ENCODE data around the gene SCYL1. TPM values are rescaled to one million over a fixed set of nuclear protein-coding genes. Genes with fewer than 3 reads are reported as not detected.

SCYL1 gene
- total and polyA plus RNA-seq, 2 of the 4 experiments (the other 2 are of a cell fraction), result 96.4 to 150 TPM

DNA sequence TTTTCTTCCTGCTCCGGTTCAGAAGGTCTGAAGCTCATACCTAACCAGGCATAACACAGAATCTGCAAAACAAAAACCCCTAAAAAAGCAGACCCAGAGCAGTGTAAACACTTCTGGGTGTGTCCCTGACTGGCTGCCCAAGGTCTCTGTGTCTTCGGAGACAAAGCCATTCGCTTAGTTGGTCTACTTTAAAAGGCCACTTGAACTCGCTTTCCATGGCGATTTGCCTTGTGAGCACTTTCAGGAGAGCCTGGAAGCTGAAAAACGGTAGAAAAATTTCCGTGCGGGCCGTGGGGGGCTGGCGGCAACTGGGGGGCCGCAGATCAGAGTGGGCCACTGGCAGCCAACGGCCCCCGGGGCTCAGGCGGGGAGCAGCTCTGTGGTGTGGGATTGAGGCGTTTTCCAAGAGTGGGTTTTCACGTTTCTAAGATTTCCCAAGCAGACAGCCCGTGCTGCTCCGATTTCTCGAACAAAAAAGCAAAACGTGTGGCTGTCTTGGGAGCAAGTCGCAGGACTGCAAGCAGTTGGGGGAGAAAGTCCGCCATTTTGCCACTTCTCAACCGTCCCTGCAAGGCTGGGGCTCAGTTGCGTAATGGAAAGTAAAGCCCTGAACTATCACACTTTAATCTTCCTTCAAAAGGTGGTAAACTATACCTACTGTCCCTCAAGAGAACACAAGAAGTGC is 26.7 kb upstream of the SCYL1 start:
- ChIA-PET CTCF (interaction anchor here (1.2 to 2.6 kb wide), 3 partner anchors 19 to 79 kb away, joined by 6 to 12 read pairs (median 8); no protein-coding TSS in a partner anchor), POLR2A (ENCODE audit: unreplicated experiment) (interaction anchor here (0.5 to 14.2 kb wide), 30 partner anchors 8 to 202 kb away, joined by 3 to 494 read pairs (median 7); partner anchors contain the start of genes DPF2, FRMD8, NEAT1 and SCYL1)
- peak overlapping the region; percentile 100 for H3K14ac ChIP-seq (replicated peaks; ENCODE audit: low read depth, low read length)
- peak overlapping the region; percentile 92 for H2BK20ac ChIP-seq (ENCODE audit: low read depth, low read length)
- in situ Hi-C loops (cut with MboI; ENCODE audit: low sequenced_read_pairs) (no loop called here), dilution Hi-C loops (cut with HindIII; ENCODE audit: low sequenced_read_pairs, unreplicated experiment) (no loop called here), intact Hi-C loops (cut with micrococcal nuclease) (loop anchor here (2.0 kb wide), 2 partner anchors 49 to 77 kb away; no protein-coding TSS in a partner anchor)
- H3K79me1 ChIP-seq (ENCODE audit: low read depth in 1 of 2, low read length in 2 of 2), result peaks cover 0 to 18% of the 10 kb centered on the region in 2 experiments; a peak in 3 of 4 replicates
- ATAC-seq (ENCODE audit: low read depth) (no peak), DNase-seq (peak; percentile 68)
- peak overlapping the region; percentile 100 for H2AK9ac ChIP-seq (replicated peaks; ENCODE audit: low read depth, low read length, poor library complexity)
- peak overlapping the region; percentile 72 for H3K4me3 ChIP-seq (ENCODE audit: insufficient read depth, low read depth, low read length)
- peak overlapping the region; percentile 100 for H4K5ac ChIP-seq (ENCODE audit: low read depth, low read length)
- peak overlapping the region; percentile 66 for H2AFZ ChIP-seq (replicated peaks; ENCODE audit: low read length, poor library complexity)
- no peaks in the 10 kb centered on the region for H3K9me3 ChIP-seq (ENCODE audit: control insufficient read depth, insufficient read depth, low read length)
- H3K23ac ChIP-seq (ENCODE audit: low read depth, low read length), result peak overlapping the region; percentile 100
- no peaks in the 10 kb centered on the region for H3K9me1 ChIP-seq (ENCODE audit: insufficient read depth, low read length)
- H2BK15ac ChIP-seq (ENCODE audit: low read depth, low read length), result peak overlapping the region; percentile 71; the same call in 2 of the 3 replicates
- peak overlapping the region; percentile 92 to 96 for H4K8ac ChIP-seq (ENCODE audit: low read depth in 2 of 2, low read length in 2 of 2)
- 0% methylated on average over 11 of the region's 24 CpGs; no CpG with 5 or more reads in 1 of the 2 experiments for WGBS, 2 experiments (ENCODE audit: extremely low coverage in 2 of 2, insufficient read length in 1 of 2)
- peaks cover 8% of the 10 kb centered on the region for H3K4me1 ChIP-seq (ENCODE audit: control insufficient read depth, insufficient read depth, low read length)
- peak overlapping the region; percentile 96 for H2BK120ac ChIP-seq (ENCODE audit: low read depth, low read length)
- peak overlapping the region; percentile 96 for H2BK5ac ChIP-seq (ENCODE audit: low read depth, low read length, poor library complexity, severe bottlenecking)
- peaks cover 16% of the 10 kb centered on the region for H3K36me3 ChIP-seq (ENCODE audit: control insufficient read depth, insufficient read depth, low read length)
- peaks cover 37% of the 10 kb centered on the region for H4K20me1 ChIP-seq (ENCODE audit: insufficient read depth, low read length)
- H4K91ac ChIP-seq (ENCODE audit: insufficient read depth, low read depth, low read length), result peak overlapping the region; percentile 100
- H3K56ac ChIP-seq (ENCODE audit: extremely low read depth, insufficient read depth, low read length), result peak overlapping the region; percentile 100
- no TSS peak for BruUV-seq (replicated peaks)
- TF ChIP-seq MAZ (IDR thresholded peaks at IDR 0.05; ENCODE audit: borderline replicate concordance, low read depth, low read length) (no peak), BHLHE40 (IDR thresholded peaks at IDR 0.05; ENCODE audit: low read depth, low read length) (no peak), CEBPB (IDR thresholded peaks at IDR 0.05; ENCODE audit: low read depth, low read length) (no peak), FOS (IDR thresholded peaks at IDR 0.05; ENCODE audit: low read depth, low read length) (no peak), RCOR1 (IDR thresholded peaks at IDR 0.05; ENCODE audit: insufficient replicate concordance, low read length) (no peak), MXI1 (IDR thresholded peaks at IDR 0.05; ENCODE audit: borderline replicate concordance, low read depth, low read length) (no peak), POLR2A (IDR thresholded peaks at IDR 0.05; ENCODE audit: low read depth, low read length) (no peak), RFX5 (IDR thresholded peaks at IDR 0.05; ENCODE audit: low read depth, low read length) (no peak), RAD21 (IDR thresholded peaks at IDR 0.05; ENCODE audit: low read length) (no peak), SMC3 (IDR thresholded peaks at IDR 0.05; ENCODE audit: low read depth, low read length) (no peak), NFE2L2 (IDR thresholded peaks at IDR 0.05; ENCODE audit: low read depth, low read length) (no peak)
- TF ChIP-seq, protein P1, sequence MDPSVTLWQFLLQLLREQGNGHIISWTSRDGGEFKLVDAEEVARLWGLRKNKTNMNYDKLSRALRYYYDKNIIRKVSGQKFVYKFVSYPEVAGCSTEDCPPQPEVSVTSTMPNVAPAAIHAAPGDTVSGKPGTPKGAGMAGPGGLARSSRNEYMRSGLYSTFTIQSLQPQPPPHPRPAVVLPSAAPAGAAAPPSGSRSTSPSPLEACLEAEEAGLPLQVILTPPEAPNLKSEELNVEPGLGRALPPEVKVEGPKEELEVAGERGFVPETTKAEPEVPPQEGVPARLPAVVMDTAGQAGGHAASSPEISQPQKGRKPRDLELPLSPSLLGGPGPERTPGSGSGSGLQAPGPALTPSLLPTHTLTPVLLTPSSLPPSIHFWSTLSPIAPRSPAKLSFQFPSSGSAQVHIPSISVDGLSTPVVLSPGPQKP (IDR thresholded peaks at IDR 0.05; ENCODE audit: borderline replicate concordance, low read depth, low read length), result no peak
- H3K4me2 ChIP-seq (ENCODE audit: low read depth, low read length), result peak overlapping the region; percentile 97
- H2AK5ac ChIP-seq (ENCODE audit: low read depth, low read length), result peak overlapping the region; percentile 98
- peak overlapping the region; percentile 99 for H3K18ac ChIP-seq (ENCODE audit: low read depth, low read length)
- H3K27me3 ChIP-seq (ENCODE audit: control insufficient read depth, insufficient read depth, low read length), result no peaks in the 10 kb centered on the region
- peak overlapping the region; percentile 99 for H3K9ac ChIP-seq (ENCODE audit: low read depth, low read length)
- H3K4ac ChIP-seq (ENCODE audit: low read depth, low read length), result peak overlapping the region; percentile 100
- H3K27ac ChIP-seq (ENCODE audit: insufficient read depth, low read length), result peak overlapping the region; percentile 99

Data from IMR-90 (cell line).